ENCODE data around the gene GPS2. TPM values are rescaled to one million over a fixed set of nuclear protein-coding genes. Genes with fewer than 3 reads are reported as not detected.

GPS2 gene
- total RNA-seq, 1 donor from 2014 or later = 20.5 TPM

DNA sequence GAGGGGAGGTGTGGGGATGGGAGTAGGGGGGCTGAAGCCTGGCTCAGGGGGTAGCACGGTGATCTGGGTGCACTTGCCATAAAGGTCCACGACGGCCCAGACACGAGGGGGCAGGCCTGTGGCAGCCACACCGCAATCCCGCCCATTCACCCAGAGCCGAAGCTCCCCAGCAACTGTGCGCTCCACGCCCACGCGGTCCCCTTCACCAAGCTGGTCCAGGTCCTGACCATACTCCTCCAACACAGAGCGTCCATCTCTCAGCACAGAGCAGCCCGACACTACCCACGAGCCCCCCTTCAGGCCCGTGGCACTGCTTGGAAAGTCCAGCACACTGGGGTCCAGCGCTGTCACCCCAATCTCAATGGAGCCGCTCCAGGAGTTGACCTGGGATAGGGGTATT lies 12.3 kb upstream of the GPS2 start:
- Histone ChIP-seq H3K9ac (no peak overlapping the region), H3K27me3 (no peaks in the 10 kb centered on the region), H3K27ac (no peak overlapping the region), H3K4me3 (no peak overlapping the region), H4K20me1 (ENCODE audit: low read depth) (peaks cover 4% of the 10 kb centered on the region), H2AFZ (replicated peaks) (no peak overlapping the region), H3K4me2 (peak overlapping the region; percentile 96), H3K4me1 (peaks cover 14% of the 10 kb centered on the region), H3K79me2 (ENCODE audit: low read depth) (peaks cover 20% of the 10 kb centered on the region), H3F3A (ENCODE audit: low read depth) (peaks cover 27% of the 10 kb centered on the region), H3K36me3 (no peaks in the 10 kb centered on the region), H3K9me3 (ENCODE audit: low read depth) (no peaks in the 10 kb centered on the region)
- Mint-ChIP-seq H3K4me3 (peak overlapping the region; percentile 38), H3K9me3 (no peaks in the 10 kb centered on the region), H3K4me1 (peaks cover 24% of the 10 kb centered on the region), H3K36me3 (peaks cover 9% of the 10 kb centered on the region), H3K27me3 (ENCODE audit: insufficient read depth, low read depth) (peaks cover 12% of the 10 kb centered on the region), H3K27ac (no peak overlapping the region)
- no peak for TF ChIP-seq EZH2phosphoT487 (IDR thresholded peaks at IDR 0.05)
- TF ChIP-seq EZH2 (IDR thresholded peaks at IDR 0.05) = no peak
- TF ChIP-seq, protein P1, sequence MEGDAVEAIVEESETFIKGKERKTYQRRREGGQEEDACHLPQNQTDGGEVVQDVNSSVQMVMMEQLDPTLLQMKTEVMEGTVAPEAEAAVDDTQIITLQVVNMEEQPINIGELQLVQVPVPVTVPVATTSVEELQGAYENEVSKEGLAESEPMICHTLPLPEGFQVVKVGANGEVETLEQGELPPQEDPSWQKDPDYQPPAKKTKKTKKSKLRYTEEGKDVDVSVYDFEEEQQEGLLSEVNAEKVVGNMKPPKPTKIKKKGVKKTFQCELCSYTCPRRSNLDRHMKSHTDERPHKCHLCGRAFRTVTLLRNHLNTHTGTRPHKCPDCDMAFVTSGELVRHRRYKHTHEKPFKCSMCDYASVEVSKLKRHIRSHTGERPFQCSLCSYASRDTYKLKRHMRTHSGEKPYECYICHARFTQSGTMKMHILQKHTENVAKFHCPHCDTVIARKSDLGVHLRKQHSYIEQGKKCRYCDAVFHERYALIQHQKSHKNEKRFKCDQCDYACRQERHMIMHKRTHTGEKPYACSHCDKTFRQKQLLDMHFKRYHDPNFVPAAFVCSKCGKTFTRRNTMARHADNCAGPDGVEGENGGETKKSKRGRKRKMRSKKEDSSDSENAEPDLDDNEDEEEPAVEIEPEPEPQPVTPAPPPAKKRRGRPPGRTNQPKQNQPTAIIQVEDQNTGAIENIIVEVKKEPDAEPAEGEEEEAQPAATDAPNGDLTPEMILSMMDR (IDR thresholded peaks at IDR 0.05) = no peak
- DNase-seq (ENCODE audit: low spot score) = no peak

DNA sequence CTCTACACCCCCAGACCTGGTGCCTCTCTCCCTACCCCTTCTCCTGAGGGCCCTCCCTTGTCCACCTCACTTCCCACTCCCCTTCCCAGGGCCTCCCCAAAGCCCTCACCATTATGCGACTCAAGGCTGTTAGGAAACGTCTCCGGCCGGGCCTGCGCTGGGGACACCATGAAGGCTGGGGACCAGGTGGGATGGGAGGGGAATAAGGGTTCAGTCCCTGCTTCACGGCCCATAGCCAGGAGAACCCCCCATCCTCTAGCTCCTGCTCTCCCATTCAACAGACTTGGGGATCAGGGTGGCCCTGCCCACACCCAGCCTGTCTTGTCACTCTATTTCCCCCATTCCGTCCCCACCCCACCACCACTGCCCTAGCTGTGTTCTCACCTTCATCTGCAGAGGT lies 11.9 kb upstream of the GPS2 start:
- Histone ChIP-seq H3K9ac (no peak overlapping the region), H4K20me1 (ENCODE audit: low read depth) (peaks cover 4% of the 10 kb centered on the region), H3K4me2 (no peak overlapping the region), H3K27ac (no peak overlapping the region), H3K27me3 (no peaks in the 10 kb centered on the region), H3K36me3 (no peaks in the 10 kb centered on the region), H3K4me1 (peaks cover 14% of the 10 kb centered on the region), H2AFZ (replicated peaks) (no peak overlapping the region), H3F3A (ENCODE audit: low read depth) (peaks cover 27% of the 10 kb centered on the region), H3K4me3 (no peak overlapping the region), H3K9me3 (ENCODE audit: low read depth) (no peaks in the 10 kb centered on the region), H3K79me2 (ENCODE audit: low read depth) (peaks cover 20% of the 10 kb centered on the region)
- H3K9me3 Mint-ChIP-seq = no peaks in the 10 kb centered on the region
- peaks cover 15% of the 10 kb centered on the region for H3K27me3 Mint-ChIP-seq (ENCODE audit: insufficient read depth, low read depth)
- H3K36me3 Mint-ChIP-seq = peaks cover 9% of the 10 kb centered on the region
- TF ChIP-seq, protein P1 (IDR thresholded peaks at IDR 0.05) = no peak
- no peak for TF ChIP-seq EZH2phosphoT487 (IDR thresholded peaks at IDR 0.05)
- TF ChIP-seq EZH2 (IDR thresholded peaks at IDR 0.05) = no peak
- peaks cover 22% of the 10 kb centered on the region for H3K4me1 Mint-ChIP-seq
- no peak for DNase-seq (ENCODE audit: low spot score)
- no peak overlapping the region for H3K27ac Mint-ChIP-seq
- peak overlapping the region; percentile 38 for H3K4me3 Mint-ChIP-seq

DNA sequence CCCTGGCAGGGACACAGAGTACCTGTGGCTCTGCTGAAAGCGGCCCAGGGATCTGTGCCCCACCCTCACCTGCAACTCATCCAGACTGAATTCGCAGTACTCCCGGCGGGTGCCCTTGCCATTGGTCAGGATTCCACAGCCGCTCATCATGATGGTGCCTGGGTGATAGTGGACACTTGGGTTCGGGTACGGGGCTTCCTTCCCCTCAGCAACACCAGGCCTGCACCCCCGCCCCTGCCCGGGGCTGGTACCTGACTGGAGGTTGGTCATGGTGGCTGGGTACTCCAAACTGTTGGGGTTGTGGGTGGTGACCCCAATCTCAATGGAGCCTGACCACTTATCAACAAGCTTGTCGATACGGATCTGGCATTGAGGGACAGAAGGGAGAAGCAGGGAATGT lies 11.0 kb upstream of the GPS2 start:
- Histone ChIP-seq H2AFZ (replicated peaks) (no peak overlapping the region), H3K27ac (no peak overlapping the region), H3K4me3 (no peak overlapping the region), H3K9ac (no peak overlapping the region), H3K9me3 (ENCODE audit: low read depth) (no peaks in the 10 kb centered on the region), H4K20me1 (ENCODE audit: low read depth) (peaks cover 4% of the 10 kb centered on the region), H3K4me2 (no peak overlapping the region), H3F3A (ENCODE audit: low read depth) (peaks cover 27% of the 10 kb centered on the region), H3K36me3 (no peaks in the 10 kb centered on the region), H3K4me1 (peaks cover 14% of the 10 kb centered on the region), H3K27me3 (no peaks in the 10 kb centered on the region), H3K79me2 (ENCODE audit: low read depth) (peaks cover 20% of the 10 kb centered on the region)
- H3K27me3 Mint-ChIP-seq (ENCODE audit: insufficient read depth, low read depth) = peaks cover 15% of the 10 kb centered on the region
- TF ChIP-seq EZH2phosphoT487 (IDR thresholded peaks at IDR 0.05) (no peak), EZH2 (IDR thresholded peaks at IDR 0.05) (no peak)
- TF ChIP-seq, protein P1 (IDR thresholded peaks at IDR 0.05) = no peak
- no peak overlapping the region for H3K27ac Mint-ChIP-seq
- DNase-seq (ENCODE audit: low spot score) = no peak
- no peaks in the 10 kb centered on the region for H3K9me3 Mint-ChIP-seq
- H3K4me1 Mint-ChIP-seq = peaks cover 22% of the 10 kb centered on the region
- no peak overlapping the region for H3K4me3 Mint-ChIP-seq
- peaks cover 16% of the 10 kb centered on the region for H3K36me3 Mint-ChIP-seq
